NOMO-1 treated with dmso at 0.1 percent for 144 hours (cell line): ENCODE measurements around the gene CYP4F22.
"Not testable (repeated sequence)": the region's sequence is repeated elsewhere in the genome, so short reads cannot be mapped to it uniquely, and the experiment has no call there.

Experiments used
- DNase-seq: peaks from one replicate; lab custom pipeline; 2025; ENCODE audit not compliant: unreplicated experiment; lab: John Stamatoyannopoulos, UW

CYP4F22 gene

GRCh38 chr19:15488489-15489226 is 19.7 kb upstream of the CYP4F22 start:
- no peak for DNase-seq

GRCh38 chr19:15495151-15495550 is 13.2 kb upstream of the CYP4F22 start:
- DNase-seq: no peak

- no peak for DNase-seq
These were observed 10.0 kb upstream of the CYP4F22 start for GRCh38 chr19:15498156-15498858.

- DNase-seq: no peak
These were observed 9.4 kb upstream of the CYP4F22 start for GRCh38 chr19:15498910-15499309.

GRCh38 chr19:15501596-15501995 is 6.7 kb upstream of the CYP4F22 start:
- DNase-seq: no peak

- no peak for DNase-seq
These were observed 6.1 kb upstream of the CYP4F22 start for GRCh38 chr19:15502264-15502663.

- DNase-seq: no peak
These were observed 2.2 kb upstream of the CYP4F22 start for GRCh38 chr19:15506074-15506571.

- no peak for DNase-seq
These were observed 974 bp upstream of the CYP4F22 start for GRCh38 chr19:15507068-15508034.

GRCh38 chr19:15511671-15512424 is 3.5 kb downstream of the CYP4F22 start:
- no peak for DNase-seq

GRCh38 chr19:15515227-15515625 is 6.9 kb downstream of the CYP4F22 start:
- DNase-seq: not testable (repeated sequence)

- no peak for DNase-seq
These were observed 8.0 kb downstream of the CYP4F22 start for GRCh38 chr19:15516363-15516762.

GRCh38 chr19:15517778-15518177 is 9.5 kb downstream of the CYP4F22 start:
- no peak for DNase-seq

- no peak for DNase-seq
These were observed 11.2 kb downstream of the CYP4F22 start for GRCh38 chr19:15519433-15519976.

GRCh38 chr19:15524781-15525180 is 16.5 kb downstream of the CYP4F22 start:
- no peak for DNase-seq

- no peak for DNase-seq
These were observed 17.0 kb downstream of the CYP4F22 start for GRCh38 chr19:15525291-15525690.

GRCh38 chr19:15526408-15526807 is 18.1 kb downstream of the CYP4F22 start:
- DNase-seq: no peak

- no peak for DNase-seq
These were observed 19.4 kb downstream of the CYP4F22 start for GRCh38 chr19:15527705-15528104.

GRCh38 chr19:15529774-15530372 is 21.5 kb downstream of the CYP4F22 start:
- no peak for DNase-seq

GRCh38 chr19:15532779-15533521 is 24.6 kb downstream of the CYP4F22 start:
- peak; percentile 86 for DNase-seq
